HepG2 (cell line): ENCODE data around the gene TMX3. TPM values are rescaled to one million over a fixed set of nuclear protein-coding genes. Genes with fewer than 3 reads are reported as not detected.

Experiments
- ATAC-seq: fragments of 200-7000 bp; cut with Tn5 transposase; 3 replicates; pipeline ENCODE4 v1.9.1; 2020; ENCODE audit warnings: mild to moderate bottlenecking, moderate library complexity
- BruUV-seq: library from RNA; stranded (reverse); fragments of 400-500 nt; replicated peaks from 2 replicates; lab custom pipeline; 2021; lab: Mats Ljungman, UMichigan
- CTCF ChIA-PET: fragments of 300-600 bp; formaldehyde crosslinking; extraction: SDS; loops from one replicate; lab custom pipeline; 2021; ENCODE audit warnings: low total read pairs, inconsistent platforms, low intra/inter-chr PET ratio; lab: Yijun Ruan, JAX
- POLR2A ChIA-PET: fragments of 350-600 bp; sonication (Branson Sonifier 250); formaldehyde crosslinking; loops from one replicate; lab custom pipeline; 2020; ENCODE audit warnings: antibody characterized with exemption, inconsistent platforms; lab: Yijun Ruan, JAX
- DNase-seq: peaks from one replicate; pipeline ENCODE4 v3.0.0-alpha.2; 2015; ENCODE audit warnings: low spot score
- FAIRE-seq: peaks from 3 replicates; lab custom pipeline; 2011; peaks lifted over from hg19 to GRCh38; lab: Jason Lieb, UNC
- H2AFZ ChIP-seq: one replicate; pipeline ENCODE4 v1.6.1; 2011; ENCODE audit warnings: low read length, inconsistent platforms
- H3K27ac ChIP-seq: fragments of 300-600 bp; 3 replicates; pipeline ENCODE4 v1.8.0; 2011; ENCODE audit warnings: mixed run types, mild to moderate bottlenecking, mixed read lengths, low read length, inconsistent platforms; ENCODE audit not compliant: insufficient read depth; ENCODE audit errors: extremely low read length
- H3K27me3 ChIP-seq, 2 experiments: fragments of 200-600 bp in 1 of 2; 2 replicates in 1 of 2; 3 replicates in 1 of 2; pipeline versions ENCODE4 v1.6.0 to v1.8.0; 2011; ENCODE audit warnings: low read length in 2 of 2, mild to moderate bottlenecking in 2 of 2, moderate library complexity in 2 of 2, inconsistent platforms in 1 of 2; ENCODE audit not compliant: insufficient read depth in 2 of 2, control insufficient read depth in 1 of 2
- H3K36me3 ChIP-seq, 2 experiments: fragments of 200-600 bp in 1 of 2; replicated peaks in 1 of 2; 2 replicates in 1 of 2; 3 replicates in 1 of 2; pipeline versions ENCODE4 v1.5.1 to v1.8.0; 2011; ENCODE audit warnings: low read length in 2 of 2, inconsistent platforms in 1 of 2; ENCODE audit not compliant: insufficient read depth in 2 of 2, control insufficient read depth in 1 of 2
- H3K4me1 ChIP-seq: 2 replicates; pipeline ENCODE4 v1.5.1; 2012; ENCODE audit warnings: low read length, inconsistent platforms; ENCODE audit not compliant: insufficient read depth
- H3K4me2 ChIP-seq: 2 replicates; pipeline ENCODE4 v1.6.0; 2011; ENCODE audit warnings: low read depth, low read length, inconsistent platforms
- H3K4me3 ChIP-seq, 3 experiments: fragments of 200-600 bp in 1 of 3; sonication (generic), shearing (Covaris generic) in 1 of 3; replicated peaks in 1 of 3; 2 replicates each; pipeline ENCODE4 v1.5.1; 2011 to 2016; ENCODE audit warnings: low read length in 3 of 3, inconsistent platforms in 2 of 3, low read depth in 2 of 3, mild to moderate bottlenecking in 2 of 3, control low read depth in 1 of 3, mixed read lengths in 1 of 3; ENCODE audit not compliant: insufficient read depth in 1 of 3
- H3K79me2 ChIP-seq: one replicate; pipeline ENCODE4 v1.6.1; 2011; ENCODE audit warnings: low read length, inconsistent platforms; ENCODE audit not compliant: insufficient read depth
- H3K9ac ChIP-seq: 2 replicates; pipeline ENCODE4 v1.6.0; 2011; ENCODE audit warnings: mild to moderate bottlenecking, low read depth, low read length, inconsistent platforms; ENCODE audit not compliant: insufficient read depth
- H3K9me3 ChIP-seq: 2 replicates; pipeline ENCODE4 v1.5.1; 2012; ENCODE audit warnings: mild to moderate bottlenecking, low read length
- H4K20me1 ChIP-seq: 2 replicates; pipeline ENCODE4 v1.6.0; 2011; ENCODE audit warnings: inconsistent platforms, mild to moderate bottlenecking, low read length, moderate library complexity; ENCODE audit not compliant: insufficient read depth
- BCL6 ChIP-seq: IDR thresholded peaks from 2 replicates; pipeline ENCODE4 v1.6.1; 2016; ENCODE audit warnings: missing genetic modification reagents, missing compliant biosample characterization
- CENPX ChIP-seq: sonication (generic); formaldehyde crosslinking; IDR thresholded peaks from 2 replicates; pipeline ENCODE4 v1.9.0; 2021; ENCODE audit warnings: mild to moderate bottlenecking, missing genetic modification reagents, moderate library complexity
- ERF ChIP-seq: IDR thresholded peaks from 2 replicates; pipeline ENCODE4 v1.6.1; 2018; ENCODE audit warnings: missing biosample characterization, missing genetic modification reagents
- POGZ ChIP-seq: sonication (generic); formaldehyde crosslinking; IDR thresholded peaks from 2 replicates; pipeline ENCODE4 v1.4.0; 2020; ENCODE audit warnings: mild to moderate bottlenecking, missing genetic modification reagents
- SYNCRIP ChIP-seq: fragments of 200-400 bp; formaldehyde crosslinking; IDR thresholded peaks from 2 replicates; pipeline ENCODE4 v1.6.1; 2018; ENCODE audit warnings: mild to moderate bottlenecking, low read depth, low read length; ENCODE audit not compliant: insufficient read depth
- TSC22D2 ChIP-seq: sonication (generic); formaldehyde crosslinking; IDR thresholded peaks from 2 replicates; pipeline ENCODE4 v1.5.1; 2020; ENCODE audit warnings: missing genetic modification reagents, mild to moderate bottlenecking, borderline replicate concordance
- ZNF20 ChIP-seq: sonication (generic); formaldehyde crosslinking; IDR thresholded peaks from 2 replicates; pipeline ENCODE4 v1.4.0; 2020; ENCODE audit warnings: mild to moderate bottlenecking, moderate library complexity, missing genetic modification reagents
- ZNF674 ChIP-seq: sonication (generic); formaldehyde crosslinking; IDR thresholded peaks from 2 replicates; pipeline ENCODE4 v1.5.0; 2020; ENCODE audit warnings: low read depth, mild to moderate bottlenecking, missing genetic modification reagents
- WGBS: methylation state at CpG from one replicate; pipeline ENCODE4 v1.1.6; 2017; ENCODE audit warnings: low lambda C conversion rate; 5-methylcytosine and 5-hydroxymethylcytosine counted together
- in situ Hi-C: cut with HindIII; loops from 2 replicates; pipeline ENCODE4 v1.10.0; 2017; ENCODE audit warnings: low pct_unique_long_range_greater_than_20kb; ENCODE audit not compliant: extremely low pct_ligation_motif_present
- intact Hi-C: fragments of 100-400 bp; cut with micrococcal nuclease; formaldehyde crosslinking; loops from one replicate; pipeline ENCODE4 v1.10.0; 2022; ENCODE audit not compliant: unreplicated experiment
- polyA plus RNA-seq, 8 experiments: library from polyadenylated mRNA; depleted of rRNA in 3 of 8; stranded (reverse) in 7 of 8; unstranded in 1 of 8; fragments of >200 nt; fragmentation: Illumina TruSeq in 4 of 8; extraction: Trizol in 4 of 8; gene quantifications; 2 replicates each; pipeline versions ENCODE4 v1.2.1 to v1.2.3, GENCODE V29; 2011 to 2016; ENCODE audit warnings: low read depth in 4 of 8, missing spikeins in 1 of 8, mixed read lengths in 1 of 8; ENCODE audit not compliant: insufficient read depth in 1 of 8
- total RNA-seq, 5 experiments: library from RNA; depleted of rRNA; stranded (reverse); fragments of >200 nt; fragmentation: Illumina TruSeq; extraction: Trizol; gene quantifications; 2 replicates each; pipeline ENCODE4 v1.2.3, GENCODE V29; 2016; ENCODE audit warnings: low read depth in 1 of 5
- TF ChIP-seq, protein P1 (sequence below): sonication (generic); formaldehyde crosslinking; IDR thresholded peaks from 2 replicates; pipeline ENCODE4 v1.5.0; 2020; ENCODE audit warnings: missing genetic modification reagents
- TF ChIP-seq, protein P2 (sequence below), 2 experiments: sonication (generic) in 1 of 2; formaldehyde crosslinking in 1 of 2; IDR thresholded peaks; 2 replicates each; pipeline versions ENCODE4 v1.5.1 to v1.6.1; 2011 to 2020; ENCODE audit warnings: borderline replicate concordance in 1 of 2, low read depth in 1 of 2, low read length in 1 of 2, mild to moderate bottlenecking in 1 of 2, missing genetic modification reagents in 1 of 2, moderate library complexity in 1 of 2
- TF ChIP-seq, protein P3 (sequence below): sonication (generic); formaldehyde crosslinking; IDR thresholded peaks from 2 replicates; pipeline ENCODE4 v1.5.0; 2020; ENCODE audit warnings: mild to moderate bottlenecking, low read depth, missing genetic modification reagents, borderline replicate concordance

TMX3 gene
- total and polyA plus RNA-seq, 2 of the 13 experiments (the other 11 are each of a cell fraction or from before 2014, with no cell fraction given), result 12.9 to 25.0 TPM

DNA sequence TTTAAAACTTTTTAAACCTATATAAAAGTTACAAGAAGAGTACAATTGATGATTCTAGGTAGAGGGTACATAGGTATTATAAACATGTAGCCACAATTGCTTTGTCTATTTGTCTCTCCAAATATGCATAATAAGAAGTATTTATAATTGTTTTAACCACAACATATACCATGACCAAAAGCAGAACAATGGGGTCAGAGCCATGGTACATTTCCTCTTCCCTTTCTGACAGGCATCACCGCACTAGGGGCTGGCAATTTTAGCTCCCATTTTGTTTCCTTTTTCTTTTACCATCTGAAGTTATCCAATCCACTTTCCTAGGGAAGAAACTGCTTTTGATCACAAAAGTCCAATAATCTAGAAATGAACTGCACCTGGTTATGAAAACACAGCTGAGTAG, 49.3 kb downstream of the TMX3 start:
- intact Hi-C loops (no loop called here), in situ Hi-C loops (loop anchor here (10.0 kb wide), 1 partner anchor 1451 kb away; no protein-coding TSS in a partner anchor)
- Histone ChIP-seq H4K20me1 (no peaks in the 10 kb centered on the region), H3K4me3 (no peak overlapping the region), H2AFZ (no peak overlapping the region), H3K4me2 (no peak overlapping the region), H3K36me3 (no peaks in the 10 kb centered on the region), H3K9ac (no peak overlapping the region), H3K27ac (no peak overlapping the region), H3K27me3 (no peaks in the 10 kb centered on the region), H3K4me1 (no peaks in the 10 kb centered on the region), H3K79me2 (no peaks in the 10 kb centered on the region), H3K9me3 (no peaks in the 10 kb centered on the region)
- BruUV-seq, result no TSS peak
- 83% methylated on average over 1 of the region's 1 CpG for WGBS
- no peak for FAIRE-seq
- POLR2A ChIA-PET, result no interaction called here
- CTCF ChIA-PET, result no interaction called here
- DNase-seq, result no peak
- no peak for TF ChIP-seq ZNF20 (CRISPR knock-in tag)
- no peak for TF ChIP-seq POGZ (CRISPR knock-in tag)
- ATAC-seq, result no peak

DNA sequence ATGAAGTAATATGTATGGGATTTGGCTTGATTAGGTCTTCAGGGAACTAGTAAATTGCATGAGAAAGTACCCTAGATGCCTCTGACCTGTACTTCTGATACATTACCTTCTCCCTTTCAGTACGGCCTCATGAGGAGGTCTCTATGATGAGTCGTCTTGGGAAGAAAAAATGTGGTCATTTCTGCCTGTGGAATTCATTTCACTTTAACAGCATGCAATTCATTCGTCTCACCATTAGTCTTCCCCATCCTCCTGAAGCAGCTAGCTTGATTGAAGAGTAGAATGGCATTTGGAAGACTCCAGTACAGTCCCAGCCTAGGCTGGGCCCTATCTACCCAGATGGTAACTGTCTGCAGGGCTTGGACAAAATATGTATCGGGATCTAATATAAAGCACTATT, 52.2 kb downstream of the TMX3 start:
- H3K79me2 ChIP-seq, result no peaks in the 10 kb centered on the region
- ChIA-PET POLR2A (no interaction called here), CTCF (no interaction called here)
- no peak overlapping the region for H3K4me3 ChIP-seq
- DNase-seq (no peak), FAIRE-seq (no peak), ATAC-seq (peak; percentile 67)
- no peaks in the 10 kb centered on the region for H3K27me3 ChIP-seq
- no peak overlapping the region for H3K27ac ChIP-seq
- H3K4me1 ChIP-seq, result no peaks in the 10 kb centered on the region
- intact Hi-C loops, result no loop called here
- 42% methylated on average over 2 of the region's 4 CpGs for WGBS
- BruUV-seq, result no TSS peak
- in situ Hi-C loops, result loop anchor here (10.0 kb wide), 1 partner anchor 1448 kb away; no protein-coding TSS in a partner anchor
- H4K20me1 ChIP-seq, result no peaks in the 10 kb centered on the region
- no peaks in the 10 kb centered on the region for H3K9me3 ChIP-seq
- H3K36me3 ChIP-seq, result no peaks in the 10 kb centered on the region
- no peak overlapping the region for H3K9ac ChIP-seq
- no peak overlapping the region for H2AFZ ChIP-seq
- no peak overlapping the region for H3K4me2 ChIP-seq
- TF ChIP-seq BCL6 (CRISPR knock-in tag) (no peak), ERF (CRISPR knock-in tag) (no peak), TSC22D2 (CRISPR knock-in tag) (no peak), ZNF674 (no peak), CENPX (CRISPR knock-in tag) (no peak), SYNCRIP (no peak)
- TF ChIP-seq, protein P1, sequence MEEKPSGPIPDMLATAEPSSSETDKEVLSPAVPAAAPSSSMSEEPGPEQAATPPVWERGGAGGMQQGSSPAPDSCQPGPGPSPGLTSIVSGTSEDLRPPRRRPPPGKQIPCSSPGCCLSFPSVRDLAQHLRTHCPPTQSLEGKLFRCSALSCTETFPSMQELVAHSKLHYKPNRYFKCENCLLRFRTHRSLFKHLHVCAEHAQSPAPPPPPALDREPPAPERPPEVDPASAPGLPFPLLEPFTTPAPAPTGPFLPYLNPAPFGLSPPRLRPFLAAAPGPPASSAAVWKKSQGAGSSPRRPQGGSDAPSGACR (CRISPR knock-in tag), result no peak
- TF ChIP-seq, protein P2, sequence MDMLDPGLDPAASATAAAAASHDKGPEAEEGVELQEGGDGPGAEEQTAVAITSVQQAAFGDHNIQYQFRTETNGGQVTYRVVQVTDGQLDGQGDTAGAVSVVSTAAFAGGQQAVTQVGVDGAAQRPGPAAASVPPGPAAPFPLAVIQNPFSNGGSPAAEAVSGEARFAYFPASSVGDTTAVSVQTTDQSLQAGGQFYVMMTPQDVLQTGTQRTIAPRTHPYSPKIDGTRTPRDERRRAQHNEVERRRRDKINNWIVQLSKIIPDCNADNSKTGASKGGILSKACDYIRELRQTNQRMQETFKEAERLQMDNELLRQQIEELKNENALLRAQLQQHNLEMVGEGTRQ (IDR thresholded peaks at IDR 0.05; ENCODE audit: low read depth, low read length), result no peak
- TF ChIP-seq, protein P2 (CRISPR knock-in tag; IDR thresholded peaks at IDR 0.05; ENCODE audit: borderline replicate concordance), result no peak
- TF ChIP-seq, protein P3, sequence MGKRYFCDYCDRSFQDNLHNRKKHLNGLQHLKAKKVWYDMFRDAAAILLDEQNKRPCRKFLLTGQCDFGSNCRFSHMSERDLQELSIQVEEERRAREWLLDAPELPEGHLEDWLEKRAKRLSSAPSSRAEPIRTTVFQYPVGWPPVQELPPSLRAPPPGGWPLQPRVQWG (CRISPR knock-in tag), result no peak
